Osteocyte (in vitro differentiated cells): ENCODE data around the gene OR52K1. TPM values are rescaled to one million over a fixed set of nuclear protein-coding genes. Genes with fewer than 3 reads are reported as not detected.

Experiments
- DNase-seq: peaks from one replicate; pipeline ENCODE4 v3.0.0; 2021; ENCODE audit warnings: mixed read lengths; ENCODE audit not compliant: unreplicated experiment; ENCODE audit errors: extremely low spot score
- H3K27ac Mint-ChIP-seq: one replicate; pipeline ENCODE4 v1.8.0; 2021; ENCODE audit warnings: mild to moderate bottlenecking, mixed read lengths; ENCODE audit not compliant: unreplicated experiment
- H3K27me3 Mint-ChIP-seq: one replicate; pipeline ENCODE4 v1.8.0; 2021; ENCODE audit warnings: mixed read lengths; ENCODE audit not compliant: unreplicated experiment
- H3K36me3 Mint-ChIP-seq: one replicate; pipeline ENCODE4 v1.8.0; 2021; ENCODE audit warnings: mixed read lengths; ENCODE audit not compliant: unreplicated experiment
- H3K4me1 Mint-ChIP-seq: one replicate; pipeline ENCODE4 v1.8.0; 2021; ENCODE audit warnings: mixed read lengths; ENCODE audit not compliant: unreplicated experiment
- H3K4me3 Mint-ChIP-seq: one replicate; pipeline ENCODE4 v1.8.0; 2021; ENCODE audit warnings: mild to moderate bottlenecking, moderate library complexity, mixed read lengths; ENCODE audit not compliant: unreplicated experiment
- H3K9me3 Mint-ChIP-seq: one replicate; pipeline ENCODE4 v1.8.0; 2021; ENCODE audit warnings: mixed read lengths; ENCODE audit not compliant: unreplicated experiment
- CTCF ChIP-seq: fragments of 200-600 bp; sonication (generic); IDR thresholded peaks from 2 replicates; pipeline ENCODE4 v1.5.0; 2021; ENCODE audit warnings: antibody characterized with exemption, mild to moderate bottlenecking, moderate library complexity
- long read RNA-seq: library from polyadenylated mRNA; unstranded; transcript quantifications from one replicate; pipeline ENCODE4 v2.0.0, GENCODE V29; 2021
- total RNA-seq: library from RNA; stranded (reverse); gene quantifications from 2 replicates; pipeline ENCODE4 v1.2.1, GENCODE V29; 2021

Gene OR52K1
- not detected in 2 replicates for total RNA-seq
- long read RNA-seq, result 0 reads

GRCh38 chr11:4482445-4482844, at the start of gene OR52K1:
Gene OR52K1 (plus strand): TSS chr11:4482646. CDS start chr11:4488901, 6,255 bp downstream.
- Mint-ChIP-seq H3K27me3 (peaks cover 12% of the 10 kb centered on the region), H3K4me3 (no peak within 1 kb of the TSS), H3K27ac (no peak within 1 kb of the TSS), H3K4me1 (peaks cover 2% of the 10 kb centered on the region), H3K36me3 (no peaks in the 10 kb centered on the region), H3K9me3 (no peaks in the 10 kb centered on the region)
- no peak for TF ChIP-seq CTCF
- no peak for DNase-seq

- H3K4me1 Mint-ChIP-seq, result no peaks in the 10 kb centered on the region
- no peak for TF ChIP-seq CTCF
- H3K27ac Mint-ChIP-seq, result no peak overlapping the region
- DNase-seq, result no peak
- H3K27me3 Mint-ChIP-seq, result peaks cover 4% of the 10 kb centered on the region
- H3K4me3 Mint-ChIP-seq, result no peak overlapping the region
- H3K36me3 Mint-ChIP-seq, result no peaks in the 10 kb centered on the region
- peaks cover 4% of the 10 kb centered on the region for H3K9me3 Mint-ChIP-seq
These were observed 48.6 kb upstream of the OR52K1 start for GRCh38 chr11:4433856-4434255.

GRCh38 chr11:4436411-4436810, 46.0 kb upstream of the OR52K1 start:
- H3K9me3 Mint-ChIP-seq, result peaks cover 8% of the 10 kb centered on the region
- no peak for TF ChIP-seq CTCF
- H3K27me3 Mint-ChIP-seq, result no peaks in the 10 kb centered on the region
- H3K4me3 Mint-ChIP-seq, result no peak overlapping the region
- H3K4me1 Mint-ChIP-seq, result no peaks in the 10 kb centered on the region
- no peak overlapping the region for H3K27ac Mint-ChIP-seq
- H3K36me3 Mint-ChIP-seq, result no peaks in the 10 kb centered on the region
- no peak for DNase-seq

GRCh38 chr11:4441515-4441914, 40.9 kb upstream of the OR52K1 start:
- no peak for TF ChIP-seq CTCF
- Mint-ChIP-seq H3K4me1 (no peaks in the 10 kb centered on the region), H3K9me3 (peaks cover 8% of the 10 kb centered on the region), H3K27me3 (no peaks in the 10 kb centered on the region), H3K4me3 (no peak overlapping the region), H3K36me3 (no peaks in the 10 kb centered on the region), H3K27ac (no peak overlapping the region)
- no peak for DNase-seq

GRCh38 chr11:4443232-4443891, 39.1 kb upstream of the OR52K1 start:
- no peaks in the 10 kb centered on the region for H3K27me3 Mint-ChIP-seq
- no peaks in the 10 kb centered on the region for H3K36me3 Mint-ChIP-seq

More at GRCh38 chr11:4443232-4443891, 39.1 kb upstream of the OR52K1 start:
- peaks cover 8% of the 10 kb centered on the region for H3K9me3 Mint-ChIP-seq
- no peak overlapping the region for H3K27ac Mint-ChIP-seq
- H3K4me1 Mint-ChIP-seq, result no peaks in the 10 kb centered on the region
- no peak for DNase-seq
- TF ChIP-seq CTCF, result no peak
- H3K4me3 Mint-ChIP-seq, result no peak overlapping the region
